NCI-H2029 treated with DMSO at 0.1 percent for 48 hours (cell line): ENCODE results near the gene MPO.

Source experiments
- DNase-seq: peaks from one replicate; lab custom pipeline; 2025; lab: John Stamatoyannopoulos, UW

Gene MPO

DNA sequence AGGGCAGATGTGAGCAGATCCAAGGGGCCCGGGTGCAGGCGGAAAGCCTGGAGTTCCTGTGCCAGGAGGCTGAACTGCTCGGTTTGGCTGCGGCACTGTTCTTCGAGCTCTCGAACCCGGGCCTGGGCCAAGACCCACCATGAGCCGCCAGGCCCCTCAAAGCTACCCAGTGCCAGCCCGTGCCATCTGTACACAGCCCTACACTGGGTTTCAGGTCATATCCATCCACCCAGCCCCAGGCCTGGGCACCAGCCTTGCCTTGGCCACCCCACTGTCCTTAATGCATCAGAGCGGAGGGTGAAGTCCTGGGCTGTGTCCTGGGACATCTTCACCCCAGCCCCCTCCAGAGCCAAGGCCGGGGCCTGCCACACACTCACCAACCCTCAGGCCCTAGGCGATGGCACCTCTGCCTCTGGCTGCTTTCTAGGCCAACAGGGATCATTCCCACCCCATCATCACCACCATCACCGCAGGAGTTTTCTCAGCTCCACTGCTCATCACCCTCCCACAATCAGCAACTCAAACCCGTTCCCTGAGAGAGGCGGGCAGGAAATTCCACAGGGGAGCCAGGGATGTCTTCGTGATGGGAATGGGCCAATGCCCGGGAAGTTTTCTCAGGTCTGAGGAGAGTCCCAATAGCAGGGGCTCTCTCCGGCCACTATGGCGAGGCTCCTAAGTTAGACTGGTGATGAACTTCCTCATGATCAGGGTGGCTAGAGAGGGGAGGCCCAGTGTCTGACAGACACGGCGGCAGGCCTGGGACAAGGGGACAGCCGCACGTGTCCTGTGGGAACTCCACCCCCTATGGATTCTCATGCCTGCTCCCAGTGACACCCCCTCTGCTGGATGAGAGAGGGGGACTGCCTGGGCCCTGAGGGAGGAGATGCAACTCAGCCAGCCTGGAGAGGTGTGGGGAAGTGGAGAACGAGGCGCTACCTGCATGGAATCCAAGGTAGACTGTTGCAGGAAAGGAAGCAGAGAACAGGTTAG is 38.7 kb upstream of the MPO start:
- DNase-seq, result no peak

DNA sequence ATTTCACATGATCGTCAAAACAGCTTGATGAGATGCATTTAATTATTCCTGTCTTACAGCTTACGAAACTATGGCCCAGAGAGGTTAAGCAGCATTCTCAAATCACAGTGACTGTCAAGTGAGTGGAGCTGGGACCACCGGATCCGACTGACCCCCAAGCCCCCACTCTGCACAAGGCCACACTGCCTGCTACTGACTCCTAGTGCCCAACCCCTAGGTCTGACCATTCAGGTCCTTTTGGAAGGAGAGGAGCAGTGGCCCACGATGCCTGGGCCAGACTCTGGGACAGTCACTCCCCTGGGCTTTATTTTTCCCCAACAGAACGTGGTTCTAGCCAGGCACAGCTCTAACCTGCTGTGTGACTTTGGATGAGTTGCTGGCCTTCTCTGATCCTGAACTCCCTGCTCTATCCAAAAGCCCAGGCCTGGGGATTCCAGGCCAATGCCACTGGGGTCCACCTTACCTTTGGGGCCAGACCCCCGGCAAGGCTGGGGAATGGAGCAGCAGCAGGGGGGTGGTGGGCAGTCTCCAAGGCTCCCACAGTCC is 38.0 kb upstream of the MPO start:
- no peak for DNase-seq

DNA sequence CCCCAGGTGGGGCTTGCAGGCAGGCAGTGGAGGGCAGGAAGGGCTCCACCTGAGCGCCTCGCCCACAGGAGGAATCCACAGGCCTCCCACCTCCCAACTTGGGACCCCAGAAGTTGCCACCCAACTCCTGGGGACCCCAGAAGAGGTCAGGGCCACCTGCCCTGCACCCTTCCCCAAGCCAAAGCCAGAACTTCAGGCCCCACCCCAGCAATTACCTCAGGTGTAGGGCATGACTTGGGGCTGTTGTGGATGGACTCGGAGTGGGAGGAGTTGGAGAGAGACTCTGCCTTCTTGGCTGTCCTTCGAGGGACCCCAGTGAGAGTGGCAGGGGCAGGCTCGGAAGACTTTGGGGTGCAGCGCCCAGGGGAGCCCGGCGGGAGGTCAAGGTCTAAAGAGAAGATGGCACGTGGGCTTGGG is 37.3 kb upstream of the MPO start:
- no peak for DNase-seq

DNA sequence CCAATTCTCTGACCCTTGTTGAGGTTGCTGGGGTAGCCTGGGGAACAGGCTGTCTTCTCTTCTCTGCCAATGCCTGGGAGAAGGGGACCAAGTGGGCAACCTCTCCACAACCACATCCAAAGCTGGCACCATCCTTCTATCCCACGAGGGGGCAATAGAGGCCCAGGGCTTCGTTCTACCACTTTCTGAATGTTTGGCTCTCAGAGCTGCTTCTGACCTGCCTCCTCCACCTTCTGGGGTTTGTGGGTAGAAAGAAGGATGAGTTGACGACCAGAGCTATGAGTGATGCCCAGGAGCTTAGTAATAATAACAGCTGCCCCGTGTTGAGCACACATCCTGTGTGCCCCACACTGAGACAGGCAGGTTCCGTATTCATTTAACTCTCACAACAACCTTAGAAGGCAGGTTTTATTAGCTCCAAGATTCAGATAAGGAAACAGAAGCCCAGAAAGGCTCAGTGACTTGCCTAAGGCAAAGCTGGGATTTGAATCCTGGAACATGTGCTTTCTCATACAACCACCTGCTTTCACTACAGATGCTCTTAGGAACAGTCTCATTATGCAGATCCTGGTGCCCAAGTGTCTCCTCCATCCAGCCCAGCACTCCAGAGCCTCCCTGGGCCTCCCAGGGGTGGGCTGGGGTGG is 36.8 kb upstream of the MPO start:
- no peak for DNase-seq

DNA sequence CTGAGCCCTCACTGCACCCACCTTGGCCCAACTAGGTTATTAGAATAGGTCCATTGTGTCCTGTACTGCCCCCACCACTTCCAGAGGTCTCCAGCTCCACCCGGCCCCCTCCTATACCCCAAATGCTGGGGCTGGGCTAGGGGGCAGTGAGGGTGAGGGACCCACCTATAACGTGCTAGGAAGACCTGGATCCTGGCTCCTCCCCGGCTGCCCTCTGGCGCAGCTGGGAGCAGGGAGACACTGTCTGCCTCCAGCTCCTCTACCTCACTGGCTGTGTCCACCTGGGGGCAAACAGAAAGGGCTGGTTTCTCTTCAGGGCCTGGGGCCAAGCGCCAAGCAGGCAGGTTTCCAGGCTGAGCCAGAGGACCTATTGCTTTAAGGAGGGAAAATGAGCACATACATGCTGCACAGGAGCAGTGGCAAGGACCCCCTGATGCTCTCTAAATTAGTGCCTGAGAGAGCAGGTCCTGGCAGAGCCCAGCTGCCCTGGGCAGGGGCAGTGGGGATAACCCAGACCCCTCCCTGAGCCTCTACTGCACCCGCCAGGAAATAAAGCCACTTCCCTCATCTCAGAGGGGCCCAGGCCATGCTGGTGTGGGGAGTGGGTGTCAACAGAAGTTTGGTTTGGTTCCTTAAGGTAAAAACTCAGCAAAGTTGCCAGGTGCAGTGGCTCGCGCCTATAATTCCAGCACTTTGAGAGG is 35.7 kb upstream of the MPO start:
- no peak for DNase-seq

DNA sequence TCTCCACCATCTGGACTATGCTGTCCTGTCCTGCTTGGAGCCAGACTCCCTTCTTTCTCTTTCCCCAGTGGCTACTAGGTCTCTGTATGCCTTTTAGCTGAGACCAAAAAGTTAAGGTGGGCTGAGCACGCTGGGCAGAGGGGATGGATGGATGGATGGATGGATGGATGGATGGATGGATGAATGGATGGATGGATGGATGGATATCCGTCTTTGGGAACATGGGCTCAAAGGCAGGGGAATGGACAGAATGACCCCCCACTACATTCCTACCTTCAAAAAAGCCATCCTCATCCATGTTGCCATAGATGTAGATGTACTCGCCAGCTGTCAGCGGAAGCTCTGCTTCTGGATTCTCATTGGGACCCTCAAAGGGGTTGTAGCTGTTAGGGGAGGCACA is 35.0 kb upstream of the MPO start:
- DNase-seq, result no peak

DNA sequence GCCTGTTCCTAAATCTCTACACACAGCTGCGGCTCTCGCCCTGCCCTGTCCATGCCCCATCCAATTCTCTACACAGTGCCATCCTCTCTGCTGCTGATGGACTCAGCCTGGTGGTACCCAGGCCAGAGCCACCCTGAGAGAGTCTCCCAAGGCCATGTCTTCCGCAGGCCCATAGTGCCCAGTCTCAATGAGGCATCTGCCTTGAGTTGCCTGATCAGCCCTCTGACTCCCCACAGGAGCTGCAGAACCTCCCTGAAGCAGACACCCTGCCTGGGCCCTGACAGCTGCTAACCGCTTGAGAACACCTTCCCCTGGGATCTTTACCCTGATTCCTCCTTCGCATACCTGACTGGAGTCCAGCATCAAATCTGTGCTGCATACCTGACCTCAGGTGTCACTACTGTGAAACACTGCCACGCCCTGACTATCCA is 34.6 kb upstream of the MPO start:
- DNase-seq, result no peak

DNA sequence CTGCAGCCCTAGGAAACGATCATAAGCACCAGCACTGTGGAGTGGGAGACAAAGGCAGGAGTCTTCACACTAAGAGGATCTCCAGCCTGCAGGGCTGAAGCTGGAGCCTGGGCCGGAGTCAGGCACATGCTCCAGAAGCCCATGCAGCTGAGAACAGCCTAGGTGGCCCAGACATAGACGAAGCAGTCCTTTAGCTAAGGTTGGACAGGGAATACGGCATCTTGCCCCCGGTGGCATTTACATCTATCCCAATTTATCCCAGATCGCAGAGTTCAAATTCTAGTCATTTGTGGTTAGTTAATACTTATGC is 33.9 kb upstream of the MPO start:
- no peak for DNase-seq

DNA sequence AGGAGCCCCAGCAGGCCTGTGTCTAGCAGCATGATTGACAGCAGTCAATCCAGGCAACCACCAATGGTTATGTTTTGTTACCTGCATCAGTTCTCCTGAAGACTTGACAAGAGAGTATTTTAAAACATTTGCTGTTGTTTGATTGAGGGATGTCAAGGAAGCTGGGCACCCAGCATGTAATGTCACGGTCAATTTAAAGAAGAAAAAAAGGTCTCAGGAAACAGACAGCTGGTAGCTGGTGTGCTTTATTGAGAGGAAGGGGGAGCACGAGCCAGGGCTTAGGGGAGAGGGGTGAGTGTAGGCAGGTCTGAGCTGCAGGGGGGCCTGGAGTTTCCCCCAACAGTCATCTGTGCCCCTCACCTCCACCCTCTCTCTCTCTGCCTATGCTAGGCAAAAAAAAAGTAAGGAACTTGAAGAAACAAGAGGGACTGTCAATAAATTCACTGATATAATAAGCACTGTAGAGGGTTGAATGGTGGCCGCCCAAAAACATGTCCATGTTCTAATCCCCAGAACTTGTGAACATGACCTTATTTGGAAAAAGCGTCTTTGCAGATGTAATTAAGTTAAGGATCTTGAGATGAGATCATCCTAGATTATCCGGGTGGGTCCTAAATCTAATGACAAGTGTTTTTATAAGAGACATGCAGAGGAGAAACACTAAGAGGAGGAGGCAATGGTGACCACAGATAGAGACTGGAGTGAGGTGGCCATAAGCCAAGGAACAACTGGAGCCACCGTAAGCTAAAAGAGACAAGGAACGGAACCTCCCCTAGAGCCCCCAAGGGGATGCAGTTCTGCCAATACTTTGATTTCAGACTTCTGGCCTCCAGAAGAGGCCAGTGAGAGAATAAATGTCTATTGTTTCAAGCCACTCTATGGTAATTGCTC is 33.3 kb upstream of the MPO start:
- DNase-seq, result no peak

DNA sequence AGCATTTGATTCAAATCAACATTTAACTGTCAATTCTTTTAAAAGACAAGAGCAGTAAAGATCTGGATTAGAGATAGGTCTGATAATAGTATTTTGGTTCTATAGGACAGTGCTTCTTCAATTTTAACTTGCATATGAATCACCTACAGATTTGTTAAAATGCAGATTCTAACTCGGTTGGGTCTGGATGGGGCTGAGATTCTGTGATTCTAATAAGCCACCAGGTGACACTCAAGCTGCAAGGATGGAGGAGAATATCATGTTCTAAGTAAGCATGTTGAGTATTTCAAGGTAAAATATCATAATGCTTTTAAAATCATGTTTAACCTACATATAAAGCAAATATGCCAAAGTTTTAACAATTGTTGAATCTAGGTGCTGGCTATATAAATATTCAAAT is 32.1 kb upstream of the MPO start:
- DNase-seq, result no peak

DNA sequence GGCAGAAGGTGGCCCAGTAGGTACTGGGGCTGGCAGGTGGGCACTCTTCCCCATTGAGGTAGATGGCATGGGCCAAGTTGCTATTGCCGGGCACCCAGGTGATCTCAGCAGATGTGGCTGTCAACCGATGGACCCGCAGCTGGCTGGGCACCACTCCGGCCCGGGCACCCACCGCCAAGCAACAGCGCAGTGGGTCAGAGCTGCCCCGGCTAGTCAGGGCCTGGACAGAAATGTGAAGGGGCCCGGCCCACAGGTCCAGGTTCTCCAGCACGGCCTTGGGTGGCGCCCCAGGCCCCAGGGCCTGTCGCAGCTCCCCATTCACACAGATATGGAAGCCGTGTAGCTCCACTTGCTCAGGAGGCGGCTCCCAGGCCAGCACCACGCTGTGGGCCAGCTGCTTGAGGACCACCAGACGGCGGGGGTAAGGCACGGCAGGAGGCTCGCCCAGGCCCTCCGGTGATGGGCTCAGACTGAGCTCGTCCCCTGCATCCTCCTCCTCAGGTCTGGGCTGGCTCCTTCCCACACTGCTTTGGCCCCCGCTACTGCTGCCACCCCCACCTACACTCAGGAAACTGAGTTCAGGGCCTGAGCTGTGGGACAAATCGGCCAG is 31.4 kb upstream of the MPO start:
- DNase-seq, result no peak

DNA sequence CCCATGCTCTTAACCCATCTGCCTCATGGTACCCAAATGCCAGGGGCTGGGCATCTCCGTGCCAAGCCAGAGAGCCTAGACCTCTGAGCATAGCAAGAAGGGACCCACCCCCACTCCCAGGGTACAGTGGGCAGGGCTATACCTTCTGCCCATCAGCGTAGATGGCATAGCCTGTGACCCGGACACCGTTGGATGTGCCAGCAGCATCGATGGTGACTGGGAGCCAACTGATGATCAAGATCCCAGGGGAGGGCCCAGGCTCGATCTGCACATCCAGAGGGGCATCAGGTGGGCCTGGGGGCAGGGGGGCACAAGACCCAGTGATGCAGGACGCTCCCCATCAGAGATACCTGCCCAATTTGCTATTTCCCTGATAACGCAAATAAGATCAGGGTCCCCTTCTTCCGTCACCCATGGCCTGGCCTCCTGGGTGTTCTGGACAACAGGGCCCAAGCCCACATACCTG is 30.7 kb upstream of the MPO start:
- no peak for DNase-seq

DNA sequence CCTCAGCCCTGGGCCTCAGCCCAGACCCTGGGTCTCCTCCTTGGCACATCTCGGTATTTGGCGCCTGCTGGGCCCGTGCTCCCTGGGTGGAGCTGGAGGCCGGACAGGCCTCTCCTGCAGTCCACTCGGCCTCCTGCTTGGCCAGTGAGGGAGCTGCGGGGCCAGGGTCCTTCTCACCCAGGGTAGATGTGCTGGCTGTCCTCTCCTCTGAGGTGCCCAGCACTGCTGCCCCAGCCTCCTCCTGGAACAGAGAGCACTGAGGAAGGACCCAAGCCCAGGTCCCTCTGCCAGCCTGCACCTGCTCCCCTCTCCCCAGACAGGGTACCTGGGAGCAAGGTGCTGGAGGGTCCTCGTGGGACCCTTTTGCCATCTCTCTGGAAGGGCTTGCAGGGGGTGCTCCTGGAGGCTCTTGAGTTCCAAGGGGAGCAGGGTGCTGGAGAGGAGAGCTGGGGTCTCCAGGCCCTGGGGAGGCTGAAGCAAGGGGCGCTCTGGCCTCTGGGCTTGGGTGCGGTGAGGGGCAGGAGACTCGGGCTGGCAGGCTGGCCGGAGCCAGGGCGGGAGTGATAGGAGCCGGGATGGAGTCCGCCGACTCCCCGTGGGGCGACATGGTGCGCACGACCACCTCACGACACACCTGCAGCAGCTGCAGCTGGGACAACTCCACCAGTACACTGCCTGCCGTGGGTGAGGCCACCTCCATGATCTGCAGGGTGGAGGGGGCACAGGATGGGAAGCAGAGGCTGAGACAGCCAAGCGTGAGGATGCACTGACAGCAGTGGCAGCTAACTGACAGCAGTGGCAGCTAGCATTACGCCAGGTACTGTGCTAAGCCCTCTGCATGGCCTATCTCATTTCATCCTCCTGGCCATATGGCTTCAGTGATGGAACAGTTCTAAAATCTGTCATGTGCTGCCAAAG is 30.0 kb upstream of the MPO start:
- no peak for DNase-seq

DNA sequence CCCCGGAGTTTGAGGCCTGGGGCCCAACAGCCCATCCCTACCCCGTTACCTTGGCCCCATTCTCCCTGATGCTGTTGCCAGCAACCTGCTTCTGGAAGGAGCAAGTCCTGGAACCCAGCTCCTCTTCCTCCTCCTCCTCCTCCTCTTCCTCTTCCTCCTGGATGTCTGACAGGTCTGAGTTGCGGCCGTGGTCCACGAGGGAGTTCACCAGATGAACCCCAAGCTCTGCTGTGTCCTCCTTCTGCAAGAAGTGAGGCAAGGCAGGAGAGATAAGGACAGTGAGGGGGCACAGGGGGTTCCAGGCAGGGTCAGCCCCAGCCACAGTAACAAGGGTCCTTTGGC is 29.2 kb upstream of the MPO start:
- no peak for DNase-seq

DNA sequence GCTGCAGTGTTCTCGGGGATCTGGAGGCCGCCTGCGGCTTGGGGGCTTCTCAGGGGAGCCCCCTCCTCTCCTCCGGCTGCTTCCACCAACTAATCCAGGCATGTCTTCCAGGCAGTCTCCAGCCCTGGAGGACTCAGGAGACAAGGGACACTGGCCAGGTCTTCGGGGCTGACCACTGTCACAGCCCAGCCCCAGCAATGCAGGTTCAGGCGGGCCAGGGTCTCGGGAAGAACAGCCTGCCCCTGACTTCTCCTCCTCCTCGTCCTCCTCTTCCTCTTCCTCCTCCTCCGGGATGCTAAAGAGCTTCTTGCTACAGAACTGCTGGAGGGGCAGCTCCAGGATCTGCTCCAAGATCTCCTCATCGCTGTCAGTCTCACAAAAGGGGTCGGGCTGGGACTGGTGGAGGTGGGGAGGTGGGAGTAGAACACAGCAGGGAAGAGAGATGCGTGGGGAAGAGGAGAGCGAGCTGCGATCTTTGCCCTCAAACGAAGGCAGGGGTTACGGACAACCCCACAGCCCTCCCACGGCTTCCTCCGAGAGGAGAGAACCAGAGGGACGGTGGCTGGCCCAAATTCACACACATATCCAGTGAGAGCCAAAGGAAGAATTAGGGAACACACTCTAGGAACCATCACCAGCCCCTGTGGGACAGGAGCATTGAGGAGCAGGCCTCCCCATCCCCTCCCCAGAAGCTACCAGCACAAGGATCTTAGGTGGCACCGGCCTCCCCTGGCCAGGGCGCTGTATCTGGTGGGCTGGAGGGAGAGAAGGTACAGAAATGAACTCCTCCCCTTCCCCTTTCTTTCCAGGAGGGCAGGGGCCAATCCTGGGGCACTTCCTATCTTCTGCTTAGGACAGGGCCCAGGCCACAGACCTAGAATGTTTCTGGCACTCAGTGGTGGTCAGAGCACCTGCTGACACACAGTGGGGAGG is 28.5 kb upstream of the MPO start:
- no peak for DNase-seq

DNA sequence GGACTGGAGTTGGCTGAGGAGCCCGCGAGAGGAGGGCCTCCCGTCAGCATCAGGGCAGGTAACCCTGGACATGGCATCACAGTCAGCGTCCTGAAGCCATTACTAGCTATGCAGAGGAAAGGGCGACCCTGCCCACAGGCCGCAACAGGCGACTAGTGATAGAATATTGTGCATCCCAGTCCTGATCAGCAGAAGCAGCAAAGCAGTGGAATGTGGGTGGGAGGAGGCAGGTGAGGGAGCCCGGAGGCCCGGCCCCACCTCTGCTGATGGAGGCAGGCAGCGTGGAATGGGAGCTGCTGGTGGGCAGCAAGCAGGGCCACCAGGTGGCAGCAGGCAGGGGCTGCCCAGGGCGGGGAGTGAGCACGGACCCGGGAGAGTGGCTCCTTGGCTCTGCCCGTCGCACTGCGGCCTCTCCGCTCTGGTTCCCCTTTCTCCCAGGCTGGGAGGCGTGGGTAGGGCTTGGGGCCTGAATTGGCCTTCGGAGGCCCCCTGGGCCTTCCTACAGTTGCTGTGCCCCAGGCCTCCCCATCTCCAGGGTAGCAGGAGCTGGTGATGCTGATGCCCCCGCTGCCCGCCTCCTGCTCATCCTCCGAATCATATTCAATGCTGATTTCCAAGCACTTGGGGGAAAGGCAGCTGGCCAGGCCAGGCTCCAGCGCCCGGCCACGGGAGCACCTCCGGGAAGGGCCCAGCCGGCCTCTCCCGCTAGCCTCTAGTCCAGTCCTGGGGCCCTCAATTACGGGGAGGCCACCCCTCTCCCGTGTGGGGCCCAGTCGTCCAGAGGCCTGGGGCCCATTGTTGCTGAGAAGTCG is 27.6 kb upstream of the MPO start:
- DNase-seq, result no peak

DNA sequence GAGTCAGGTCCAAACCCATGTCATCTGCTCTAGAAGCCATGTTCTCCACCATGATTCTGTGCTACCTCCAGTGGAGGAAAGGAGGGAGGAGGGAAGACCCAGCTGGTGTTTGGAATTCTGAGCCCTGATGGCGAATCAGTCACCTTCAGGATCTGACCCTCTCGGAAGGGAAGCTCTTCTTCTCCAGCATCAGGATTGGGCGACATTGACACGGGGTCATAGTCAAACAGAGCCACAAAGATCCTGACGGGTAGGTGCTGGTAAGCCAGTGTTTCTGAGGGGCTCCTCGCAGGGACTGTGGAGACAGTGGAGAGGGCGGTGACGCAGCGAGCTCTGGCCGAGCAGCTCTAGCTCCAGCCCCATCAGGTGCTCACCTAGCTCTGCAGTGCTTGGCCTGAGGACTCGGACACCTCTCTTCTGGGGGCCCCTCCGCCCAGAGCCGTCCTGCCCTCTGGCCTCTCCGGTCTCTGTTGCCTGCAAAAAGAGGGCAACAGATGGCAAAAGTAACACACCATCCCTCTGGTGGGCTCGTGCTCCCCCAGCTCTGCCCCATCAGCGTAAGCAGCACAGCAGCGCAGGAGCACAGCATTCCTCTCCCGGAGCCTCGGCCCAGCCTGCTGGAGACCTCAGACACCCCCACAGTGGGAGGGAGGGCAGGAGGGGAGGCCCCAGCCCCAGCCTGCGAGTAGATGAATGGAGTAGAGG is 26.9 kb upstream of the MPO start:
- DNase-seq, result no peak
